Spleen (tissue), 11 donors: ENCODE data around the gene SMOC2. TPM values are rescaled to one million over a fixed set of nuclear protein-coding genes. Genes with fewer than 3 reads are reported as not detected.

Experiments used
- DNase-seq: peaks from one replicate; pipeline ENCODE4 v3.0.0-alpha.2; 2020
- H3K27ac ChIP-seq, 8 donors: fragments of 200-600 bp; sonication (generic) in 7 of 8; 1 replicate in 4 of 8; 2 replicates in 4 of 8; pipeline versions ENCODE4 v1.5.0 to v1.8.0; 2016 to 2021; ENCODE audit warnings: inconsistent platforms in 4 of 8, mild to moderate bottlenecking in 4 of 8, moderate library complexity in 1 of 8
- H3K27me3 ChIP-seq, 7 donors: fragments of 200-600 bp; sonication (generic) in 6 of 7; replicated peaks in 1 of 7; 1 replicate in 4 of 7; 2 replicates in 3 of 7; pipeline versions ENCODE4 v1.5.0 to v1.8.0; 2016 to 2021; ENCODE audit warnings: inconsistent platforms in 3 of 7, mild to moderate bottlenecking in 1 of 7
- H3K36me3 ChIP-seq, 6 donors: fragments of 200-600 bp; sonication (generic) in 5 of 6; 1 replicate in 4 of 6; 2 replicates in 2 of 6; pipeline versions ENCODE4 v1.5.0 to v1.8.0; 2016 to 2021; ENCODE audit warnings: inconsistent platforms in 2 of 6
- H3K4me1 ChIP-seq, 6 donors: fragments of 200-600 bp; sonication (generic) in 5 of 6; 1 replicate in 3 of 6; 2 replicates in 3 of 6; pipeline versions ENCODE4 v1.5.0 to v1.8.0; 2016 to 2021; ENCODE audit warnings: inconsistent platforms in 3 of 6
- H3K4me3 ChIP-seq, 8 donors: fragments of 200-600 bp; sonication (generic) in 7 of 8; 1 replicate in 4 of 8; 2 replicates in 4 of 8; pipeline versions ENCODE4 v1.5.0 to v1.8.0; 2016 to 2021; ENCODE audit warnings: inconsistent platforms in 4 of 8, mild to moderate bottlenecking in 4 of 8, moderate library complexity in 2 of 8
- H3K9me3 ChIP-seq, 8 donors: fragments of 200-600 bp; sonication (generic) in 7 of 8; 1 replicate in 4 of 8; 2 replicates in 4 of 8; pipeline versions ENCODE4 v1.5.0 to v1.8.0; 2016 to 2021; ENCODE audit warnings: inconsistent platforms in 4 of 8
- CTCF ChIP-seq, 11 experiments: fragments of 200-600 bp in 7 of 11; fragments of 450-650 bp in 4 of 11; sonication (generic) in 4 of 11; IDR thresholded peaks in 8 of 11; conservative IDR thresholded peaks in 3 of 11; 1 replicate in 7 of 11; 2 replicates in 4 of 11; pipeline versions ENCODE4 v1.4.0 to v1.8.0; 2016 to 2021; ENCODE audit warnings: antibody characterized with exemption in 11 of 11, inconsistent platforms in 4 of 11, mild to moderate bottlenecking in 1 of 11
- POLR2A ChIP-seq, 3 donors: fragments of 450-650 bp; IDR thresholded peaks; one replicate each; pipeline ENCODE4 v1.5.1; 2017; ENCODE audit warnings: antibody characterized with exemption in 3 of 3, mild to moderate bottlenecking in 1 of 3
- POLR2AphosphoS5 ChIP-seq, 3 donors: sonication (generic); formaldehyde crosslinking; IDR thresholded peaks; one replicate each; pipeline ENCODE4 v1.5.1; 2017; ENCODE audit warnings: antibody characterized with exemption in 3 of 3
- WGBS, 5 donors: extraction: QIAGEN DNeasy Blood & Tissue Kit in 3 of 5; methylation state at CpG; one replicate each; pipeline versions ENCODE4 v1.1.5 to v1.1.7; 2013 to 2018; 5-methylcytosine and 5-hydroxymethylcytosine counted together
- intact Hi-C: fragments of 100-400 bp; cut with DNase I; formaldehyde crosslinking; loops from one replicate; pipeline ENCODE4 v1.15.0; 2023; ENCODE audit warnings: low total_unique reads
- polyA plus RNA-seq, 3 donors: library from polyadenylated mRNA; stranded (reverse); fragments of 200-250 nt; gene quantifications; one replicate each; pipeline ENCODE4 v1.2.1, GENCODE V29; 2013
- total RNA-seq, 7 donors: library from RNA; depleted of rRNA in 3 of 7; stranded (reverse); fragments of >200 nt in 3 of 7; fragmentation: NEBNext Ultra II Directional in 4 of 7; extraction: Animal tissue kit (Norgen Biotek cat#: 25700) in 4 of 7; gene quantifications; one replicate each; pipeline versions ENCODE4 v1.1.0 to v1.2.1, GENCODE V29; 2016 to 2021
- donor health status: healthy with polysubstance abuse.
- donor health status: DM: no; HTN: no; CAD: no; lungs with moderate emphysema.
- donor health status: DM: no; HTN: no; CAD: no.
- donor health status: Bipolar disorder and iron deficiency.
- donor health status: healthy.
- donor health status: DM: no; HTN: no; CAD: no.
- donor health status: DM: yes; HTN: yes; CAD: no.

Gene SMOC2
- total and polyA plus RNA-seq, 10 donors, result 0.94 to 7.6 (median 1.8) TPM

GRCh38 chr6:168452685-168453377, 11.8 kb downstream of the SMOC2 start:
- Histone ChIP-seq H3K27ac (no peak overlapping the region), H3K27me3 (peaks cover 0 to 43% (median 0%) of the 10 kb centered on the region in 7 donors), H3K4me3 (no peak overlapping the region), H3K4me1 (no peaks in the 10 kb centered on the region), H3K36me3 (no peaks in the 10 kb centered on the region), H3K9me3 (no peaks in the 10 kb centered on the region)
- no peak for DNase-seq
- TF ChIP-seq POLR2AphosphoS5 (IDR thresholded peaks at IDR 0.05) (no peak), POLR2A (IDR thresholded peaks at IDR 0.05) (no peak), CTCF (IDR thresholded peaks at IDR 0.05 in 8 of 11, conservative IDR thresholded peaks at IDR 0.05 in 3 of 11) (no peak)
- 59 to 70% (median 68%) methylated on average over 15 to 18 of the region's 18 CpGs for WGBS, 5 donors
- intact Hi-C loops, result no loop called here

GRCh38 chr6:168455847-168456530, 15.0 kb downstream of the SMOC2 start:
- DNase-seq, result no peak
- no peaks in the 10 kb centered on the region for H3K4me1 ChIP-seq

GRCh38 chr6:168456907-168457652, 16.1 kb downstream of the SMOC2 start:
- TF ChIP-seq POLR2AphosphoS5 (IDR thresholded peaks at IDR 0.05), result no peak
- TF ChIP-seq CTCF (IDR thresholded peaks at IDR 0.05 in 8 of 11, conservative IDR thresholded peaks at IDR 0.05 in 3 of 11), result no peak
- TF ChIP-seq POLR2A (IDR thresholded peaks at IDR 0.05), result no peak
- H3K27ac ChIP-seq, result no peak overlapping the region
- H3K27me3 ChIP-seq, result peaks cover 0 to 28% (median 0%) of the 10 kb centered on the region in 7 donors
- no peaks in the 10 kb centered on the region for H3K9me3 ChIP-seq
- no peaks in the 10 kb centered on the region for H3K36me3 ChIP-seq
- no peak overlapping the region for H3K4me3 ChIP-seq
- WGBS, 5 donors, result 86 to 92% (median 89%) methylated on average over 31 of the region's 31 CpGs
- intact Hi-C loops, result no loop called here
- no peaks in the 10 kb centered on the region for H3K4me1 ChIP-seq
- DNase-seq, result no peak

More at GRCh38 chr6:168455847-168456530, 15.0 kb downstream of the SMOC2 start:
- WGBS, 5 donors, result 84 to 91% (median 86%) methylated on average over 29 to 32 of the region's 32 CpGs
- no peaks in the 10 kb centered on the region for H3K36me3 ChIP-seq
- H3K27me3 ChIP-seq, result peaks cover 0 to 39% (median 0%) of the 10 kb centered on the region in 7 donors
- no peak overlapping the region for H3K4me3 ChIP-seq
- H3K27ac ChIP-seq, result no peak overlapping the region
- no peaks in the 10 kb centered on the region for H3K9me3 ChIP-seq
- no peak for TF ChIP-seq POLR2A (IDR thresholded peaks at IDR 0.05)
- no peak for TF ChIP-seq POLR2AphosphoS5 (IDR thresholded peaks at IDR 0.05)
- no peak for TF ChIP-seq CTCF (IDR thresholded peaks at IDR 0.05 in 8 of 11, conservative IDR thresholded peaks at IDR 0.05 in 3 of 11)
- intact Hi-C loops, result no loop called here

- Histone ChIP-seq H3K36me3 (no peaks in the 10 kb centered on the region), H3K27me3 (peaks cover 0 to 28% (median 0%) of the 10 kb centered on the region in 7 donors), H3K9me3 (no peaks in the 10 kb centered on the region), H3K4me1 (no peaks in the 10 kb centered on the region), H3K4me3 (no peak overlapping the region), H3K27ac (no peak overlapping the region)
- intact Hi-C loops, result no loop called here
- TF ChIP-seq POLR2A (IDR thresholded peaks at IDR 0.05), result no peak
- TF ChIP-seq CTCF (IDR thresholded peaks at IDR 0.05 in 8 of 11, conservative IDR thresholded peaks at IDR 0.05 in 3 of 11), result no peak
- TF ChIP-seq POLR2AphosphoS5 (IDR thresholded peaks at IDR 0.05), result no peak
- WGBS, 5 donors, result 60 to 72% (median 67%) methylated on average over 6 to 7 of the region's 7 CpGs
- no peak for DNase-seq
Observed at GRCh38 chr6:168457653-168457934, 16.6 kb downstream of the SMOC2 start.
